HCT116 (cell line): Measurements from ENCODE around the gene PRDM2. TPM values are rescaled to one million over a fixed set of nuclear protein-coding genes. Genes with fewer than 3 reads are reported as not detected.

Experiments used
- ATAC-seq: fragments of 200-7000 bp; cut with Tn5 transposase; 2 replicates; pipeline ENCODE4 v1.9.1; 2020; ENCODE audit warnings: mild to moderate bottlenecking, moderate library complexity
- BruUV-seq: library from RNA; stranded (reverse); fragments of 400-500 nt; replicated peaks from 2 replicates; lab custom pipeline; 2021; lab: Mats Ljungman, UMichigan
- CTCF ChIA-PET: fragments of 300-600 bp; sonication (Branson Sonifier 250); formaldehyde crosslinking; loops from one replicate; lab custom pipeline; 2021; ENCODE audit warnings: antibody characterized with exemption; lab: Charles Lee
- POLR2A ChIA-PET: fragments of 300-600, 350-600 bp; sonication (Branson Sonifier 250); formaldehyde crosslinking; loops from one replicate; lab custom pipeline; 2021; ENCODE audit warnings: antibody characterized with exemption; lab: Charles Lee
- RAD21 ChIA-PET, 2 experiments: fragments of 300-600 bp; sonication (Branson Sonifier 250); formaldehyde crosslinking; loops; one replicate each; lab custom pipeline; 2023; ENCODE audit warnings: low total read pairs in 2 of 2; ENCODE audit not compliant: uncharacterized antibody in 2 of 2, unreplicated experiment in 2 of 2, low non-redundant PET in 1 of 2; lab: Charles Lee
- DNase-seq: peaks from one replicate; pipeline ENCODE4 v3.0.0-alpha.2; 2010; ENCODE audit warnings: low read depth, low spot score
- H2AFZ ChIP-seq: fragments of 200-600 bp; shearing (Covaris generic), sonication (generic); 2 replicates; pipeline ENCODE4 v1.6.1; 2017; ENCODE audit warnings: low read depth, mixed run types, mixed read lengths, antibody characterized with exemption, low read length; ENCODE audit not compliant: poor library complexity, severe bottlenecking
- H3K27ac ChIP-seq: 2 replicates; pipeline ENCODE4 v1.5.1; 2012; ENCODE audit warnings: low read depth, low read length
- H3K27me3 ChIP-seq: fragments of 200-600 bp; sonication (generic); 2 replicates; pipeline ENCODE4 v1.6.1; 2016; ENCODE audit warnings: mixed run types, low read length, mixed read lengths; ENCODE audit not compliant: insufficient read depth
- H3K36me3 ChIP-seq, 2 experiments: fragments of 200-500 bp in 1 of 2; fragments of 200-600 bp in 1 of 2; sonication (Bioruptor generic) in 1 of 2; sonication (generic) in 1 of 2; 2 replicates each; pipeline versions ENCODE4 v1.5.1 to v1.6.1; 2014 to 2016; ENCODE audit warnings: low read length in 2 of 2, inconsistent platforms in 1 of 2, mixed read lengths in 1 of 2, mixed run types in 1 of 2; ENCODE audit not compliant: insufficient read depth in 2 of 2, control insufficient read depth in 1 of 2
- H3K4me1 ChIP-seq, 2 experiments: fragments of 200-600 bp in 1 of 2; sonication (generic) in 1 of 2; 2 replicates each; pipeline versions ENCODE4 v1.5.1 to v1.6.1; 2012 to 2017; ENCODE audit warnings: low read length in 2 of 2, inconsistent platforms in 1 of 2, mild to moderate bottlenecking in 1 of 2, mixed read lengths in 1 of 2, mixed run types in 1 of 2, moderate library complexity in 1 of 2; ENCODE audit not compliant: insufficient read depth in 2 of 2, control insufficient read depth in 1 of 2
- H3K4me2 ChIP-seq: fragments of 200-600 bp; sonication (generic); 2 replicates; pipeline ENCODE4 v1.6.1; 2017; ENCODE audit warnings: mixed run types, low read length, mixed read lengths
- H3K4me3 ChIP-seq, 2 experiments: fragments of 200-600 bp in 1 of 2; sonication (generic) in 1 of 2; replicated peaks in 1 of 2; 2 replicates each; pipeline ENCODE4 v1.5.1; 2011 to 2016; ENCODE audit warnings: low read length in 2 of 2, control low read depth in 1 of 2, low read depth in 1 of 2, mild to moderate bottlenecking in 1 of 2, mixed read lengths in 1 of 2, mixed run types in 1 of 2
- H3K79me2 ChIP-seq: fragments of 200-600 bp; sonication (generic); 2 replicates; pipeline ENCODE4 v1.6.1; 2017; ENCODE audit warnings: mild to moderate bottlenecking, mixed run types, low read length, moderate library complexity, mixed read lengths; ENCODE audit not compliant: insufficient read depth
- H3K9ac ChIP-seq: fragments of 200-600 bp; sonication (generic); 2 replicates; pipeline ENCODE4 v1.6.1; 2016; ENCODE audit warnings: low read length, mixed read lengths
- H3K9me2 ChIP-seq: fragments of 200-600 bp; sonication (generic), shearing (Covaris generic); 2 replicates; pipeline ENCODE4 v1.6.1; 2017; ENCODE audit warnings: mixed run types, mild to moderate bottlenecking, moderate library complexity; ENCODE audit not compliant: insufficient read depth
- H3K9me3 ChIP-seq, 2 experiments: fragments of 200-500 bp in 1 of 2; fragments of 200-600 bp in 1 of 2; sonication (Bioruptor generic) in 1 of 2; sonication (generic) in 1 of 2; 2 replicates each; pipeline ENCODE4 v1.6.1; 2014 to 2017; ENCODE audit warnings: low read length in 2 of 2, mixed read lengths in 2 of 2, inconsistent platforms in 1 of 2, low read depth in 1 of 2, mild to moderate bottlenecking in 1 of 2, mixed run types in 1 of 2, moderate library complexity in 1 of 2; ENCODE audit not compliant: control insufficient read depth in 1 of 2, insufficient read depth in 1 of 2
- H4K20me1 ChIP-seq: fragments of 200-600 bp; sonication (generic), shearing (Covaris generic); 2 replicates; pipeline ENCODE4 v1.6.1; 2017; ENCODE audit warnings: mixed run types, mild to moderate bottlenecking, moderate library complexity; ENCODE audit not compliant: insufficient read depth
- ATF3 ChIP-seq: IDR thresholded peaks from 2 replicates; pipeline ENCODE4 v1.6.1; 2012
- CEBPB ChIP-seq: IDR thresholded peaks from 2 replicates; pipeline ENCODE4 v1.6.1; 2012; ENCODE audit warnings: low read depth
- CTCF ChIP-seq, 3 experiments: fragments of 200-600 bp in 1 of 3; sonication (generic) in 1 of 3; IDR thresholded peaks in 2 of 3; conservative IDR thresholded peaks in 1 of 3; 2 replicates each; pipeline ENCODE4 v1.5.1; 2012 to 2017; ENCODE audit warnings: low read depth in 2 of 3, low read length in 2 of 3, antibody characterized with exemption in 1 of 3, borderline replicate concordance in 1 of 3, control low read depth in 1 of 3, mild to moderate bottlenecking in 1 of 3, mixed read lengths in 1 of 3, mixed run types in 1 of 3, moderate library complexity in 1 of 3; ENCODE audit not compliant: insufficient read depth in 1 of 3
- ELF1 ChIP-seq: IDR thresholded peaks from 2 replicates; pipeline ENCODE4 v1.6.1; 2012; ENCODE audit warnings: low read depth, borderline replicate concordance
- EZH2 ChIP-seq: fragments of 200-600 bp; sonication (generic); IDR thresholded peaks from 2 replicates; pipeline ENCODE4 v1.6.1; 2017; ENCODE audit warnings: antibody characterized with exemption, mixed run types
- JUND ChIP-seq: IDR thresholded peaks from 2 replicates; pipeline ENCODE4 v1.6.1; 2012
- MAX ChIP-seq: IDR thresholded peaks from 2 replicates; pipeline ENCODE4 v1.6.1; 2012
- POLR2A ChIP-seq: IDR thresholded peaks from 2 replicates; pipeline ENCODE4 v1.7.0; 2011; ENCODE audit warnings: borderline replicate concordance; ENCODE audit not compliant: insufficient read depth, insufficient read length; ENCODE audit errors: extremely low read depth
- POLR2AphosphoS5 ChIP-seq: IDR thresholded peaks from 2 replicates; pipeline ENCODE4 v1.6.1; 2011; ENCODE audit warnings: mild to moderate bottlenecking, low read depth, low read length, moderate library complexity
- RAD21 ChIP-seq: IDR thresholded peaks from 2 replicates; pipeline ENCODE4 v1.6.1; 2012; ENCODE audit warnings: low read depth, mild to moderate bottlenecking
- SIN3A ChIP-seq: IDR thresholded peaks from 2 replicates; pipeline ENCODE4 v1.6.1; 2012; ENCODE audit warnings: low read depth
- SP1 ChIP-seq: IDR thresholded peaks from 2 replicates; pipeline ENCODE4 v1.6.1; 2012; ENCODE audit warnings: low read depth
- SRF ChIP-seq: IDR thresholded peaks from 2 replicates; pipeline ENCODE4 v1.6.1; 2012; ENCODE audit warnings: low read depth
- TCF7L2 ChIP-seq: IDR thresholded peaks from 2 replicates; pipeline ENCODE4 v1.7.0; 2011; ENCODE audit warnings: borderline replicate concordance, inconsistent platforms; ENCODE audit not compliant: insufficient read depth, insufficient read length; ENCODE audit errors: extremely low read depth
- YY1 ChIP-seq: IDR thresholded peaks from 2 replicates; pipeline ENCODE4 v1.6.1; 2011; ENCODE audit warnings: low read length, low read depth, moderate library complexity, mild to moderate bottlenecking; ENCODE audit not compliant: insufficient replicate concordance; ENCODE audit errors: extremely low read depth
- ZNF274 ChIP-seq: fragments of 200-500 bp; sonication (Bioruptor generic); IDR thresholded peaks from 2 replicates; pipeline ENCODE4 v1.6.1; 2014; ENCODE audit warnings: mild to moderate bottlenecking, low read depth, low read length, inconsistent platforms
- intact Hi-C: fragments of 100-400 bp; cut with micrococcal nuclease; formaldehyde crosslinking; loops from 2 replicates; pipeline ENCODE4 v1.10.0; 2022
- total RNA-seq: library from RNA; stranded (reverse); gene quantifications from one replicate; pipeline ENCODE4 v1.2.1, GENCODE V29; 2021; ENCODE audit not compliant: unreplicated experiment

PRDM2 gene
- total RNA-seq, 1 experiment from 2014 or later = 17.3 TPM

- no peak for TF ChIP-seq CEBPB
- Histone ChIP-seq H3K4me1 (no peaks in the 10 kb centered on the region), H3K27me3 (peaks cover 6% of the 10 kb centered on the region; the same call in 1 of the 2 replicates), H3K9ac (no peak overlapping the region), H3K9me2 (no peaks in the 10 kb centered on the region), H3K4me2 (no peak overlapping the region), H3K27ac (no peak overlapping the region), H3K9me3 (no peaks in the 10 kb centered on the region), H3K4me3 (no peak overlapping the region), H3K79me2 (no peaks in the 10 kb centered on the region), H3K36me3 (no peaks in the 10 kb centered on the region), H4K20me1 (no peaks in the 10 kb centered on the region), H2AFZ (no peak overlapping the region)
- POLR2A ChIA-PET = interaction anchor here (0.6 kb wide), 1 partner anchor 21 kb away, joined by 3 read pairs; no protein-coding TSS in a partner anchor
- RAD21 ChIA-PET = no interaction called here
- ATAC-seq (no peak), DNase-seq (no peak)
- intact Hi-C loops = no loop called here
- no TSS peak for BruUV-seq
- CTCF ChIA-PET = no interaction called here
Observed at GRCh38 chr1:13732971-13733667, 33.1 kb downstream of the PRDM2 start.

- ChIA-PET POLR2A (no interaction called here), RAD21 (no interaction called here), CTCF (no interaction called here)
- Histone ChIP-seq H3K4me3 (no peak overlapping the region), H3K4me1 (no peaks in the 10 kb centered on the region), H3K79me2 (no peaks in the 10 kb centered on the region), H3K9me2 (no peaks in the 10 kb centered on the region), H3K4me2 (no peak overlapping the region), H3K9ac (no peak overlapping the region), H4K20me1 (no peaks in the 10 kb centered on the region), H3K27me3 (peaks cover 6% of the 10 kb centered on the region; the same call in 1 of the 2 replicates), H3K9me3 (no peaks in the 10 kb centered on the region), H3K27ac (no peak overlapping the region), H3K36me3 (no peaks in the 10 kb centered on the region), H2AFZ (no peak overlapping the region)
- BruUV-seq = no TSS peak
- no peak for DNase-seq
- ATAC-seq = no peak
- intact Hi-C loops = no loop called here
- TF ChIP-seq JUND (no peak), POLR2A (no peak), CEBPB (no peak), TCF7L2 (no peak), ZNF274 (no peak), RAD21 (no peak), SRF (no peak), SP1 (no peak), ATF3 (no peak), ELF1 (no peak), EZH2 (no peak), POLR2AphosphoS5 (no peak), CTCF (IDR thresholded peaks at IDR 0.05 in 2 of 3, conservative IDR thresholded peaks at IDR 0.05 in 1 of 3; ENCODE audit: borderline replicate concordance in 1 of 3, insufficient read depth in 1 of 3, low read depth in 2 of 3, low read length in 2 of 3) (no peak), YY1 (no peak), SIN3A (no peak), MAX (no peak)
Observed at GRCh38 chr1:13733711-13734110, 33.7 kb downstream of the PRDM2 start.
